ENCODE data around the gene DNAJB12.

GRCh38 chr10:72283131-72283530 is 71.6 kb downstream of the DNAJB12 start:
- TF ChIP-seq CTCF (IDR thresholded peaks at IDR 0.05; ENCODE audit: low read length) (no peak), EZH2 (optimal IDR thresholded peaks at IDR 0.05; ENCODE audit: low read depth, low read length) (no peak), EZH2phosphoT487 (IDR thresholded peaks at IDR 0.05; ENCODE audit: low read length) (no peak)

Data from MM.1S (cell line).